Measurements from ENCODE around the gene SRPRA.
"Not testable (repeated sequence)": the region's sequence is repeated elsewhere in the genome, so short reads cannot be mapped to it uniquely, and the experiment has no call there.

The SRPRA gene

GRCh38 chr11:126256216-126256615, 12.5 kb downstream of the SRPRA start:
- Histone ChIP-seq H3K27ac (ENCODE audit: low read length) (no peak overlapping the region), H3K36me3 (ENCODE audit: insufficient read depth, low read length) (peaks cover 57% of the 10 kb centered on the region), H3K27me3 (ENCODE audit: insufficient read depth, low read length, poor library complexity) (no peaks in the 10 kb centered on the region), H4K20me1 (ENCODE audit: insufficient read depth, low read length) (no peaks in the 10 kb centered on the region), H3K4me3 (ENCODE audit: low read depth in 1 of 2, low read length in 2 of 2) (no peak overlapping the region), H3K4me2 (ENCODE audit: insufficient read depth, low read length) (no peak overlapping the region), H3K4me1 (ENCODE audit: insufficient read depth, low read length) (no peaks in the 10 kb centered on the region), H2AFZ (ENCODE audit: low read depth, low read length) (no peak overlapping the region), H3K79me2 (ENCODE audit: insufficient read depth, low read length) (no peaks in the 10 kb centered on the region), H3K9ac (ENCODE audit: low read depth, low read length) (no peak overlapping the region), H3K9me3 (ENCODE audit: insufficient read depth, low read length, severe bottlenecking) (no peaks in the 10 kb centered on the region)
- ATAC-seq (ENCODE audit: insufficient read depth, low read depth) = no peak
- TF ChIP-seq EZH2 (IDR thresholded peaks at IDR 0.05; ENCODE audit: borderline replicate concordance, low read depth, low read length, severe bottlenecking) = no peak
- TF ChIP-seq, protein P1, sequence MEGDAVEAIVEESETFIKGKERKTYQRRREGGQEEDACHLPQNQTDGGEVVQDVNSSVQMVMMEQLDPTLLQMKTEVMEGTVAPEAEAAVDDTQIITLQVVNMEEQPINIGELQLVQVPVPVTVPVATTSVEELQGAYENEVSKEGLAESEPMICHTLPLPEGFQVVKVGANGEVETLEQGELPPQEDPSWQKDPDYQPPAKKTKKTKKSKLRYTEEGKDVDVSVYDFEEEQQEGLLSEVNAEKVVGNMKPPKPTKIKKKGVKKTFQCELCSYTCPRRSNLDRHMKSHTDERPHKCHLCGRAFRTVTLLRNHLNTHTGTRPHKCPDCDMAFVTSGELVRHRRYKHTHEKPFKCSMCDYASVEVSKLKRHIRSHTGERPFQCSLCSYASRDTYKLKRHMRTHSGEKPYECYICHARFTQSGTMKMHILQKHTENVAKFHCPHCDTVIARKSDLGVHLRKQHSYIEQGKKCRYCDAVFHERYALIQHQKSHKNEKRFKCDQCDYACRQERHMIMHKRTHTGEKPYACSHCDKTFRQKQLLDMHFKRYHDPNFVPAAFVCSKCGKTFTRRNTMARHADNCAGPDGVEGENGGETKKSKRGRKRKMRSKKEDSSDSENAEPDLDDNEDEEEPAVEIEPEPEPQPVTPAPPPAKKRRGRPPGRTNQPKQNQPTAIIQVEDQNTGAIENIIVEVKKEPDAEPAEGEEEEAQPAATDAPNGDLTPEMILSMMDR (IDR thresholded peaks at IDR 0.05; ENCODE audit: borderline replicate concordance, extremely low read depth, low read length, poor library complexity, severe bottlenecking) = no peak
- DNase-seq = no peak

GRCh38 chr11:126255507-126255906, 13.2 kb downstream of the SRPRA start:
- not testable (repeated sequence) for DNase-seq
- H3K36me3 ChIP-seq (ENCODE audit: insufficient read depth, low read length) = peaks cover 63% of the 10 kb centered on the region

DNA sequence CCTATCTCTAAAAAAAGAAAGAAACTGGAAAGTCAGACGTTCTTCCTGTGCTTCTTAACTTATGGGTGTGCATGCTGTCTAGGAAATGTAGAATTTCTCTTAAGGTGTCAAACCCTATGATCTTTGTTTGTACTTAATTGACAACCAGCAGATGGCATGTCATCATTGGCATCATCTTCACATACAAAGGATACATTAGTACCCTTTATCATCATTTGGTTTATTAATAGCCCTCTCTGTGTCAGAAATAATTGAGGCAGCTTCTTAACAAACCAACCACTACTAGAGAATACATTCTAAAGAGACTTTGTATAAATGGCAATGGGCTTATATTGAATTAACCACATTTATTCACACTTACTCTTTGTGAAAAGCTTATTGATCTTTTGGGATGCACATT, 13.9 kb downstream of the SRPRA start:
- H4K20me1 ChIP-seq (ENCODE audit: insufficient read depth, low read length) = no peaks in the 10 kb centered on the region
- no peaks in the 10 kb centered on the region for H3K4me1 ChIP-seq (ENCODE audit: insufficient read depth, low read length)
- H3K4me2 ChIP-seq (ENCODE audit: insufficient read depth, low read length) = no peak overlapping the region
- H3K79me2 ChIP-seq (ENCODE audit: insufficient read depth, low read length) = no peaks in the 10 kb centered on the region
- TF ChIP-seq, protein P1 (IDR thresholded peaks at IDR 0.05; ENCODE audit: borderline replicate concordance, extremely low read depth, low read length, poor library complexity, severe bottlenecking) = no peak
- TF ChIP-seq EZH2 (IDR thresholded peaks at IDR 0.05; ENCODE audit: borderline replicate concordance, low read depth, low read length, severe bottlenecking) = no peak
- H3K9me3 ChIP-seq (ENCODE audit: insufficient read depth, low read length, severe bottlenecking) = no peaks in the 10 kb centered on the region
- no peak overlapping the region for H3K9ac ChIP-seq (ENCODE audit: low read depth, low read length)
- no peaks in the 10 kb centered on the region for H3K27me3 ChIP-seq (ENCODE audit: insufficient read depth, low read length, poor library complexity)
- no peak overlapping the region for H3K4me3 ChIP-seq (ENCODE audit: low read depth in 1 of 2, low read length in 2 of 2)
- DNase-seq (no peak), ATAC-seq (ENCODE audit: insufficient read depth, low read depth) (no peak)
- H3K27ac ChIP-seq (ENCODE audit: low read length) = no peak overlapping the region
- peaks cover 65% of the 10 kb centered on the region for H3K36me3 ChIP-seq (ENCODE audit: insufficient read depth, low read length)
- H2AFZ ChIP-seq (ENCODE audit: low read depth, low read length) = no peak overlapping the region

More at GRCh38 chr11:126255507-126255906, 13.2 kb downstream of the SRPRA start:
- not testable (repeated sequence) for H3K27me3 ChIP-seq (ENCODE audit: insufficient read depth, low read length, poor library complexity); H4K20me1 ChIP-seq (ENCODE audit: insufficient read depth, low read length); H3K9ac ChIP-seq (ENCODE audit: low read depth, low read length); H3K4me1 ChIP-seq (ENCODE audit: insufficient read depth, low read length); H3K4me2 ChIP-seq (ENCODE audit: insufficient read depth, low read length); H2AFZ ChIP-seq (ENCODE audit: low read depth, low read length); H3K9me3 ChIP-seq (ENCODE audit: insufficient read depth, low read length, severe bottlenecking); ATAC-seq (ENCODE audit: insufficient read depth, low read depth); H3K27ac ChIP-seq (ENCODE audit: low read length); H3K4me3 ChIP-seq (ENCODE audit: low read depth in 1 of 2, low read length in 2 of 2); H3K79me2 ChIP-seq (ENCODE audit: insufficient read depth, low read length)

- Histone ChIP-seq H4K20me1 (ENCODE audit: insufficient read depth, low read length) (no peaks in the 10 kb centered on the region), H3K4me2 (ENCODE audit: insufficient read depth, low read length) (no peak overlapping the region), H3K36me3 (ENCODE audit: insufficient read depth, low read length) (peaks cover 70% of the 10 kb centered on the region), H3K9ac (ENCODE audit: low read depth, low read length) (no peak overlapping the region), H3K27ac (ENCODE audit: low read length) (no peak overlapping the region), H3K9me3 (ENCODE audit: insufficient read depth, low read length, severe bottlenecking) (no peaks in the 10 kb centered on the region), H3K4me1 (ENCODE audit: insufficient read depth, low read length) (no peaks in the 10 kb centered on the region), H3K27me3 (ENCODE audit: insufficient read depth, low read length, poor library complexity) (no peaks in the 10 kb centered on the region), H3K79me2 (ENCODE audit: insufficient read depth, low read length) (no peaks in the 10 kb centered on the region), H2AFZ (ENCODE audit: low read depth, low read length) (no peak overlapping the region), H3K4me3 (ENCODE audit: low read depth in 1 of 2, low read length in 2 of 2) (no peak overlapping the region)
- DNase-seq = no peak
- TF ChIP-seq, protein P1 (IDR thresholded peaks at IDR 0.05; ENCODE audit: borderline replicate concordance, extremely low read depth, low read length, poor library complexity, severe bottlenecking) = no peak
- no peak for TF ChIP-seq EZH2 (IDR thresholded peaks at IDR 0.05; ENCODE audit: borderline replicate concordance, low read depth, low read length, severe bottlenecking)
- ATAC-seq (ENCODE audit: insufficient read depth, low read depth) = no peak
These were observed 15.4 kb downstream of the SRPRA start for GRCh38 chr11:126253265-126253664.

Data from DND-41 (cell line).